ENCODE measurements around the gene IARS1. TPM values are rescaled to one million over a fixed set of nuclear protein-coding genes. Genes with fewer than 3 reads are reported as not detected.

Gene IARS1
- total RNA-seq, 1 donor from 2014 or later = 169 TPM

- Mint-ChIP-seq H3K27me3 (ENCODE audit: low read depth) (no peaks in the 10 kb centered on the region), H3K4me1 (no peaks in the 10 kb centered on the region), H3K4me3 (no peak overlapping the region), H3K27ac (ENCODE audit: unreplicated experiment) (no peak overlapping the region), H3K36me3 (ENCODE audit: low read depth) (peaks cover 2% of the 10 kb centered on the region), H3K9me3 (no peaks in the 10 kb centered on the region)
- DNase-seq (ENCODE audit: low read depth, low spot score) = no peak
- TF ChIP-seq, protein P1, sequence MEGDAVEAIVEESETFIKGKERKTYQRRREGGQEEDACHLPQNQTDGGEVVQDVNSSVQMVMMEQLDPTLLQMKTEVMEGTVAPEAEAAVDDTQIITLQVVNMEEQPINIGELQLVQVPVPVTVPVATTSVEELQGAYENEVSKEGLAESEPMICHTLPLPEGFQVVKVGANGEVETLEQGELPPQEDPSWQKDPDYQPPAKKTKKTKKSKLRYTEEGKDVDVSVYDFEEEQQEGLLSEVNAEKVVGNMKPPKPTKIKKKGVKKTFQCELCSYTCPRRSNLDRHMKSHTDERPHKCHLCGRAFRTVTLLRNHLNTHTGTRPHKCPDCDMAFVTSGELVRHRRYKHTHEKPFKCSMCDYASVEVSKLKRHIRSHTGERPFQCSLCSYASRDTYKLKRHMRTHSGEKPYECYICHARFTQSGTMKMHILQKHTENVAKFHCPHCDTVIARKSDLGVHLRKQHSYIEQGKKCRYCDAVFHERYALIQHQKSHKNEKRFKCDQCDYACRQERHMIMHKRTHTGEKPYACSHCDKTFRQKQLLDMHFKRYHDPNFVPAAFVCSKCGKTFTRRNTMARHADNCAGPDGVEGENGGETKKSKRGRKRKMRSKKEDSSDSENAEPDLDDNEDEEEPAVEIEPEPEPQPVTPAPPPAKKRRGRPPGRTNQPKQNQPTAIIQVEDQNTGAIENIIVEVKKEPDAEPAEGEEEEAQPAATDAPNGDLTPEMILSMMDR (conservative IDR thresholded peaks at IDR 0.05) = no peak
These were observed 38.8 kb downstream of the IARS1 start for GRCh38 chr9:92254381-92255337.

DNA sequence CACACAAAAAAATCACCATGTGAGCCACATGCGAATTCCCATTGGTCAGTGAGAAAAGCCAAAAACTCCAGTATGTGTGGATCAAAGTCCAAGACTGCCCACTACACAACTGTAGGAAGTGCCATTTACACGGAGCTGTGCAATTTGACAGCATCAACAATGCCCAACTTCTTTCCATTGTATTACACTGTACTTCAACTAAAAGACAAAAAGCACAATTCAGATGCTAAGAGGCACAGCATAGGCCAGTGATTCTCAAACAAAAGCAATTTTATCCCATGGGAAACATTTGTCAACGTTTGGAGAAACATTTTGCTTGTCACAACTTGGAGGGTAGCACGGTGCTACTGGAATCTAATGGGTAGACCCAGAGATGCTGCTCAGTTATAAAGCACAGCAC, 39.8 kb downstream of the IARS1 start:
- no peak overlapping the region for H3K4me3 Mint-ChIP-seq
- H3K4me1 Mint-ChIP-seq = no peaks in the 10 kb centered on the region
- no peaks in the 10 kb centered on the region for H3K27me3 Mint-ChIP-seq (ENCODE audit: low read depth)
- H3K27ac Mint-ChIP-seq (ENCODE audit: unreplicated experiment) = no peak overlapping the region
- TF ChIP-seq, protein P1 (conservative IDR thresholded peaks at IDR 0.05) = no peak
- H3K9me3 Mint-ChIP-seq = no peaks in the 10 kb centered on the region
- DNase-seq (ENCODE audit: low read depth, low spot score) = no peak
- peaks cover 2% of the 10 kb centered on the region for H3K36me3 Mint-ChIP-seq (ENCODE audit: low read depth)

DNA sequence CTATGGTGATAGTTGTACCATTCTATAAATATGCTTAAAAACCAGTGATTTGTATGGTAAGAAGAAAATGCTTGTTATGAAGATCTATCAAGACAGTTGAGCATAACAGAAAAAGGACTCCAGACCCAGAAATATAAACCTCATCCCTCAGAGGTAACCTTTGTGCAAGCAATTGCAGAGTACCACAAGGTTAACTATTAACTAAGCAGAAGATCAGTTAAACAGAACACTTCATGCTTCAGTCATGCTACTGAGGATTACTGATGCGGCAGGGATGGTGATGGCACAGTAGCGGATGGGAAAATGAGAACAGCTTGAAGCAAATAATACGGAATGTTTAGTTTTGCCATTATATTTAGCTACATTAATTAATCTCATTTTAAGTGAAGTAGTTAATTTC, 45.5 kb downstream of the IARS1 start:
- DNase-seq (ENCODE audit: low read depth, low spot score) = no peak
- H3K9me3 Mint-ChIP-seq = no peaks in the 10 kb centered on the region
- no peak overlapping the region for H3K27ac Mint-ChIP-seq (ENCODE audit: unreplicated experiment)
- H3K4me1 Mint-ChIP-seq = no peaks in the 10 kb centered on the region
- peaks cover 13% of the 10 kb centered on the region for H3K36me3 Mint-ChIP-seq (ENCODE audit: low read depth)
- H3K4me3 Mint-ChIP-seq = no peak overlapping the region
- TF ChIP-seq, protein P1 (conservative IDR thresholded peaks at IDR 0.05) = no peak
- no peaks in the 10 kb centered on the region for H3K27me3 Mint-ChIP-seq (ENCODE audit: low read depth)

DNA sequence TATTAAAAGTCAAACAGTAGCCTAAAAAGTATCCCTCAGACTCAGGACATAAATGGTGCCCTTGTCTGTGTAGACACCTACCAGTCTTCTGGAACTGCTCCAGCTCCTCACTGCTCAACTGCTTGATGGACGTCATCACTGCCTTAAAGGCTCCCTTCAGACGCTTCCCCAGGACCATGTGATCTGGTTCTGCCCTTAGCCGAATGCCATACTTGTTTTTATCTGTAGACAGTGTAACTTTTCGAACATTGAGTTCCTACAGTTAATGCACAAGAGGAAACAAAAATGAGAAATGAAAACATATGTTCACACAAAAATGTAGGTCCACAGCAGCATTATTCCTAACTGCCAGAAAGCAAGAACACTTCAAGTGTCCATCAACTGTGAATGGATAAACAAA, 46.2 kb downstream of the IARS1 start:
- Mint-ChIP-seq H3K9me3 (no peaks in the 10 kb centered on the region), H3K36me3 (ENCODE audit: low read depth) (peaks cover 13% of the 10 kb centered on the region), H3K4me1 (no peaks in the 10 kb centered on the region), H3K27ac (ENCODE audit: unreplicated experiment) (no peak overlapping the region), H3K4me3 (no peak overlapping the region), H3K27me3 (ENCODE audit: low read depth) (no peaks in the 10 kb centered on the region)
- TF ChIP-seq, protein P1 (conservative IDR thresholded peaks at IDR 0.05) = no peak
- no peak for DNase-seq (ENCODE audit: low read depth, low spot score)

- Mint-ChIP-seq H3K36me3 (ENCODE audit: low read depth) (peaks cover 11% of the 10 kb centered on the region), H3K9me3 (no peaks in the 10 kb centered on the region), H3K4me3 (no peak overlapping the region), H3K4me1 (no peaks in the 10 kb centered on the region), H3K27me3 (ENCODE audit: low read depth) (no peaks in the 10 kb centered on the region), H3K27ac (ENCODE audit: unreplicated experiment) (no peak overlapping the region)
- no peak for DNase-seq (ENCODE audit: low read depth, low spot score)
- TF ChIP-seq, protein P1 (conservative IDR thresholded peaks at IDR 0.05) = no peak
These were observed 48.3 kb downstream of the IARS1 start for GRCh38 chr9:92245005-92245797.

Small RNA genes within 50 kb of the gene (microRNA-seq; reads per million reads assigned to microRNA genes)
- 5.3 reads per million for gene MIR3651

Other genes with a start within 250 kb of the IARS1 start
- gene SPTLC1, start 178.3 kb downstream of the IARS1 start, total RNA-seq = 50.2 and 51.8 TPM in 2 replicates
- gene NOL8, start 31.7 kb upstream of the IARS1 start, total RNA-seq = 38.6 and 40.1 TPM in 2 replicates
- gene CENPP, start 32.3 kb upstream of the IARS1 start, total RNA-seq = 15.7 and 17.9 TPM in 2 replicates
- not detected in 2 replicates for gene OGN, start 110.9 kb upstream of the IARS1 start, total RNA-seq
- not detected in 2 replicates for gene OMD, start 130.8 kb upstream of the IARS1 start, total RNA-seq
- not detected in 2 replicates for gene ASPN, start 188.8 kb upstream of the IARS1 start, total RNA-seq
- not detected in 2 replicates for gene ECM2, start 242.3 kb upstream of the IARS1 start, total RNA-seq

Measured in neural crest cell (in vitro differentiated cells).